Liver (tissue), 9 donors: ENCODE results near the gene CCDC85A. TPM values are rescaled to one million over a fixed set of nuclear protein-coding genes. Genes with fewer than 3 reads are reported as not detected.

Experiments
- DNase-seq: peaks from one replicate; pipeline ENCODE4 v3.0.0-alpha.2; 2017; ENCODE audit warnings: low spot score
- H3K27ac ChIP-seq, 2 donors: one replicate each; pipeline ENCODE4 v1.7.0; 2013; ENCODE audit warnings: inconsistent platforms in 2 of 2, low read length in 2 of 2, control low read depth in 1 of 2, low read depth in 1 of 2, mild to moderate bottlenecking in 1 of 2
- H3K27me3 ChIP-seq, 4 donors: one replicate each; pipeline versions ENCODE4 v1.6.1 to v1.7.0; 2013; ENCODE audit warnings: low read length in 3 of 4, inconsistent platforms in 1 of 4, mild to moderate bottlenecking in 1 of 4, moderate library complexity in 1 of 4; ENCODE audit not compliant: control insufficient read depth in 4 of 4, insufficient read depth in 4 of 4
- H3K36me3 ChIP-seq, 4 donors: one replicate each; pipeline versions ENCODE4 v1.6.1 to v1.7.0; 2013; ENCODE audit warnings: low read length in 3 of 4, mild to moderate bottlenecking in 3 of 4, low read depth in 1 of 4, moderate library complexity in 1 of 4; ENCODE audit not compliant: control insufficient read depth in 4 of 4, insufficient read depth in 3 of 4
- H3K4me1 ChIP-seq, 4 donors: one replicate each; pipeline versions ENCODE4 v1.6.1 to v1.7.0; 2013; ENCODE audit warnings: low read length in 3 of 4, mild to moderate bottlenecking in 3 of 4, moderate library complexity in 1 of 4; ENCODE audit not compliant: control insufficient read depth in 4 of 4, insufficient read depth in 4 of 4
- H3K4me3 ChIP-seq, 3 donors: one replicate each; pipeline versions ENCODE4 v1.6.1 to v1.7.0; 2013; ENCODE audit warnings: low read length in 3 of 3, control low read depth in 1 of 3, low read depth in 1 of 3, mild to moderate bottlenecking in 1 of 3
- H3K9ac ChIP-seq, 2 donors: one replicate each; pipeline ENCODE4 v1.7.0; 2013; ENCODE audit warnings: low read length in 2 of 2, mild to moderate bottlenecking in 2 of 2, moderate library complexity in 2 of 2, control low read depth in 1 of 2, low read depth in 1 of 2
- H3K9me3 ChIP-seq, 4 donors: one replicate each; pipeline versions ENCODE4 v1.6.1 to v1.7.0; 2013; ENCODE audit warnings: low read length in 3 of 4; ENCODE audit not compliant: control insufficient read depth in 4 of 4
- EGR1 ChIP-seq, 2 donors: IDR thresholded peaks; 2 replicates each; pipeline ENCODE4 v1.6.1; 2016 to 2018; ENCODE audit warnings: antibody characterized with exemption in 2 of 2, low read depth in 2 of 2
- FOXA1 ChIP-seq: IDR thresholded peaks from 2 replicates; pipeline ENCODE4 v1.6.1; 2016; ENCODE audit warnings: antibody characterized with exemption
- FOXA2 ChIP-seq: IDR thresholded peaks from 2 replicates; pipeline ENCODE4 v1.6.1; 2016; ENCODE audit warnings: antibody characterized with exemption
- GABPA ChIP-seq, 2 donors: IDR thresholded peaks in 1 of 2; conservative IDR thresholded peaks in 1 of 2; 2 replicates each; pipeline ENCODE4 v1.6.1; 2016; ENCODE audit warnings: antibody characterized with exemption in 2 of 2, mild to moderate bottlenecking in 1 of 2, moderate library complexity in 1 of 2
- HNF4A ChIP-seq, 2 donors: conservative IDR thresholded peaks; 2 replicates each; pipeline ENCODE4 v1.6.1; 2016; ENCODE audit warnings: antibody characterized with exemption in 2 of 2, mild to moderate bottlenecking in 2 of 2
- HNF4G ChIP-seq: IDR thresholded peaks from 2 replicates; pipeline ENCODE4 v1.6.1; 2016; ENCODE audit warnings: antibody characterized with exemption
- JUND ChIP-seq, 2 donors: IDR thresholded peaks; 2 replicates each; pipeline ENCODE4 v1.6.1; 2016; ENCODE audit warnings: antibody characterized with exemption in 2 of 2
- NR2F2 ChIP-seq: IDR thresholded peaks from 2 replicates; pipeline ENCODE4 v1.6.1; 2016; ENCODE audit warnings: antibody characterized with exemption
- RAD21 ChIP-seq, 2 donors: IDR thresholded peaks; 2 replicates each; pipeline ENCODE4 v1.6.1; 2016; ENCODE audit warnings: antibody characterized with exemption in 2 of 2, mild to moderate bottlenecking in 2 of 2
- RXRA ChIP-seq, 2 donors: IDR thresholded peaks; 2 replicates each; pipeline ENCODE4 v1.6.1; 2017 to 2018; ENCODE audit warnings: antibody characterized with exemption in 2 of 2, mild to moderate bottlenecking in 1 of 2
- SP1 ChIP-seq: IDR thresholded peaks from 2 replicates; pipeline ENCODE4 v1.6.1; 2018; ENCODE audit warnings: antibody characterized with exemption, mild to moderate bottlenecking
- TAF1 ChIP-seq: conservative IDR thresholded peaks from 2 replicates; pipeline ENCODE4 v1.6.1; 2016; ENCODE audit warnings: antibody characterized with exemption, mild to moderate bottlenecking
- WGBS: extraction: QIAGEN DNeasy Blood & Tissue Kit; methylation state at CpG from one replicate; pipeline ENCODE4 v1.1.7; 2013; 5-methylcytosine and 5-hydroxymethylcytosine counted together
- polyA plus RNA-seq, 2 donors: library from polyadenylated mRNA; stranded (reverse) in 1 of 2; unstranded in 1 of 2; fragments of 200-250 nt in 1 of 2; fragments of >200 nt in 1 of 2; fragmentation: Nextera tagmentation in 1 of 2; extraction: Ambion mirVana in 1 of 2; gene quantifications; one replicate each; pipeline versions ENCODE4 v1.2.1 to v1.2.3, GENCODE V29; 2013 to 2015
- total RNA-seq, 2 donors: library from RNA; depleted of rRNA; stranded (reverse); fragments of >200 nt; gene quantifications; one replicate each; pipeline ENCODE4 v1.2.3, GENCODE V29; 2014
- TF ChIP-seq, protein P1 (sequence below): IDR thresholded peaks from 2 replicates; pipeline ENCODE4 v1.6.1; 2016; ENCODE audit warnings: antibody characterized with exemption
- TF ChIP-seq, protein P2 (sequence below): IDR thresholded peaks from 2 replicates; pipeline ENCODE4 v1.6.1; 2016; ENCODE audit warnings: antibody characterized with exemption
- TF ChIP-seq, protein P3 (sequence below): IDR thresholded peaks from 2 replicates; pipeline ENCODE4 v1.6.1; 2016; ENCODE audit warnings: antibody characterized with exemption
- TF ChIP-seq, protein P4 (sequence below): IDR thresholded peaks from 2 replicates; pipeline ENCODE4 v1.6.1; 2016; ENCODE audit warnings: antibody characterized with exemption, mild to moderate bottlenecking
- donor health status: healthy.
- donor health status: healthy.
- donor health status: healthy.
- donor health status: healthy.
- donor health status: healthy.

Gene CCDC85A
- total and polyA plus RNA-seq, 4 donors, result 0.05 to 0.17 (median 0.10) TPM

GRCh38 chr2:56147907-56148306 is 35.9 kb upstream of the CCDC85A start:
- no peak for TF ChIP-seq RAD21 (IDR thresholded peaks at IDR 0.05)
- no peak for TF ChIP-seq GABPA (IDR thresholded peaks at IDR 0.05 in 1 of 2, conservative IDR thresholded peaks at IDR 0.05 in 1 of 2)
- no peak for TF ChIP-seq TAF1
- TF ChIP-seq NR2F2, result no peak
- TF ChIP-seq FOXA1, result no peak
- TF ChIP-seq, protein P1, sequence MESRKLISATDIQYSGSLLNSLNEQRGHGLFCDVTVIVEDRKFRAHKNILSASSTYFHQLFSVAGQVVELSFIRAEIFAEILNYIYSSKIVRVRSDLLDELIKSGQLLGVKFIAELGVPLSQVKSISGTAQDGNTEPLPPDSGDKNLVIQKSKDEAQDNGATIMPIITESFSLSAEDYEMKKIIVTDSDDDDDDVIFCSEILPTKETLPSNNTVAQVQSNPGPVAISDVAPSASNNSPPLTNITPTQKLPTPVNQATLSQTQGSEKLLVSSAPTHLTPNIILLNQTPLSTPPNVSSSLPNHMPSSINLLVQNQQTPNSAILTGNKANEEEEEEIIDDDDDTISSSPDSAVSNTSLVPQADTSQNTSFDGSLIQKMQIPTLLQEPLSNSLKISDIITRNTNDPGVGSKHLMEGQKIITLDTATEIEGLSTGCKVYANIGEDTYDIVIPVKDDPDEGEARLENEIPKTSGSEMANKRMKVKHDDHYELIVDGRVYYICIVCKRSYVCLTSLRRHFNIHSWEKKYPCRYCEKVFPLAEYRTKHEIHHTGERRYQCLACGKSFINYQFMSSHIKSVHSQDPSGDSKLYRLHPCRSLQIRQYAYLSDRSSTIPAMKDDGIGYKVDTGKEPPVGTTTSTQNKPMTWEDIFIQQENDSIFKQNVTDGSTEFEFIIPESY, result no peak
- TF ChIP-seq HNF4G, result no peak
- no peak for TF ChIP-seq EGR1 (IDR thresholded peaks at IDR 0.05; ENCODE audit: low read depth in 2 of 2)
- no peak overlapping the region for H3K9ac ChIP-seq
- no peaks in the 10 kb centered on the region for H3K36me3 ChIP-seq
- no peak overlapping the region for H3K4me3 ChIP-seq
- H3K27me3 ChIP-seq, result peaks cover 0 to 2% (median 0%) of the 10 kb centered on the region in 4 donors
- no peak for DNase-seq
- H3K4me1 ChIP-seq, result no peaks in the 10 kb centered on the region
- no peaks in the 10 kb centered on the region for H3K9me3 ChIP-seq
- no peak overlapping the region for H3K27ac ChIP-seq
- WGBS, result 94% methylated on average over 2 of the region's 2 CpGs

DNA sequence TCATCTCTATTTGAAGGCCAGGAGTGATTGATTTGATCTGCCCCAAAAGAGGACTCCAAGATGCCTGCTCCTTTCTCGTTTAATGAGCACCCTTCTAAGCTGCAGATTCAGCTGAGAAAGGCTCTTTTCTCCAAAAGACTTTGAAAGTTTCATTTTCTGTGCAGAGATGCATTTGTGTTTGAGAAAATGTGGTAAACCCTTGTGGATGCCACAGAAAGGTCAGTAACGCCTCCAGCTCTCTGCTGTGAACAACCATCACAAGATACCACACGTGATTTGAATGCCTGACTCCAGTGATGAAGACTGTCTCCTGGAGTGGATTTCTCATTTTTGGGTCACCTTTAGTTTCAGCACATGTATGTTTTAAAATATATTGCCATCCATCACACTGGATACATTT is 35.0 kb upstream of the CCDC85A start:
- Histone ChIP-seq H3K27ac (no peak overlapping the region), H3K36me3 (no peaks in the 10 kb centered on the region), H3K27me3 (no peaks in the 10 kb centered on the region), H3K4me3 (no peak overlapping the region), H3K9ac (no peak overlapping the region), H3K4me1 (no peaks in the 10 kb centered on the region), H3K9me3 (no peaks in the 10 kb centered on the region)
- WGBS, result 53% methylated on average over 3 of the region's 3 CpGs
- TF ChIP-seq, protein P2, sequence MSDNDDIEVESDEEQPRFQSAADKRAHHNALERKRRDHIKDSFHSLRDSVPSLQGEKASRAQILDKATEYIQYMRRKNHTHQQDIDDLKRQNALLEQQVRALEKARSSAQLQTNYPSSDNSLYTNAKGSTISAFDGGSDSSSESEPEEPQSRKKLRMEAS, result no peak
- TF ChIP-seq, protein P3, sequence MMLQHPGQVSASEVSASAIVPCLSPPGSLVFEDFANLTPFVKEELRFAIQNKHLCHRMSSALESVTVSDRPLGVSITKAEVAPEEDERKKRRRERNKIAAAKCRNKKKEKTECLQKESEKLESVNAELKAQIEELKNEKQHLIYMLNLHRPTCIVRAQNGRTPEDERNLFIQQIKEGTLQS, result no peak
- TF ChIP-seq HNF4G (no peak), GABPA (IDR thresholded peaks at IDR 0.05 in 1 of 2, conservative IDR thresholded peaks at IDR 0.05 in 1 of 2) (no peak), FOXA2 (no peak), RAD21 (IDR thresholded peaks at IDR 0.05) (no peak), HNF4A (conservative IDR thresholded peaks at IDR 0.05) (no peak), NR2F2 (no peak), EGR1 (IDR thresholded peaks at IDR 0.05; ENCODE audit: low read depth in 2 of 2) (no peak), SP1 (no peak), JUND (IDR thresholded peaks at IDR 0.05) (no peak), RXRA (IDR thresholded peaks at IDR 0.05) (no peak)
- TF ChIP-seq, protein P4, sequence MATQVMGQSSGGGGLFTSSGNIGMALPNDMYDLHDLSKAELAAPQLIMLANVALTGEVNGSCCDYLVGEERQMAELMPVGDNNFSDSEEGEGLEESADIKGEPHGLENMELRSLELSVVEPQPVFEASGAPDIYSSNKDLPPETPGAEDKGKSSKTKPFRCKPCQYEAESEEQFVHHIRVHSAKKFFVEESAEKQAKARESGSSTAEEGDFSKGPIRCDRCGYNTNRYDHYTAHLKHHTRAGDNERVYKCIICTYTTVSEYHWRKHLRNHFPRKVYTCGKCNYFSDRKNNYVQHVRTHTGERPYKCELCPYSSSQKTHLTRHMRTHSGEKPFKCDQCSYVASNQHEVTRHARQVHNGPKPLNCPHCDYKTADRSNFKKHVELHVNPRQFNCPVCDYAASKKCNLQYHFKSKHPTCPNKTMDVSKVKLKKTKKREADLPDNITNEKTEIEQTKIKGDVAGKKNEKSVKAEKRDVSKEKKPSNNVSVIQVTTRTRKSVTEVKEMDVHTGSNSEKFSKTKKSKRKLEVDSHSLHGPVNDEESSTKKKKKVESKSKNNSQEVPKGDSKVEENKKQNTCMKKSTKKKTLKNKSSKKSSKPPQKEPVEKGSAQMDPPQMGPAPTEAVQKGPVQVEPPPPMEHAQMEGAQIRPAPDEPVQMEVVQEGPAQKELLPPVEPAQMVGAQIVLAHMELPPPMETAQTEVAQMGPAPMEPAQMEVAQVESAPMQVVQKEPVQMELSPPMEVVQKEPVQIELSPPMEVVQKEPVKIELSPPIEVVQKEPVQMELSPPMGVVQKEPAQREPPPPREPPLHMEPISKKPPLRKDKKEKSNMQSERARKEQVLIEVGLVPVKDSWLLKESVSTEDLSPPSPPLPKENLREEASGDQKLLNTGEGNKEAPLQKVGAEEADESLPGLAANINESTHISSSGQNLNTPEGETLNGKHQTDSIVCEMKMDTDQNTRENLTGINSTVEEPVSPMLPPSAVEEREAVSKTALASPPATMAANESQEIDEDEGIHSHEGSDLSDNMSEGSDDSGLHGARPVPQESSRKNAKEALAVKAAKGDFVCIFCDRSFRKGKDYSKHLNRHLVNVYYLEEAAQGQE, result no peak
- TF ChIP-seq, protein P1, result no peak
- DNase-seq, result no peak
